Osteocyte (in vitro differentiated cells): ENCODE data around the gene PRDM15. TPM values are rescaled to one million over a fixed set of nuclear protein-coding genes. Genes with fewer than 3 reads are reported as not detected.

Experiments
- DNase-seq: peaks from one replicate; pipeline ENCODE4 v3.0.0; 2021; ENCODE audit warnings: mixed read lengths; ENCODE audit not compliant: unreplicated experiment; ENCODE audit errors: extremely low spot score
- H3K27ac Mint-ChIP-seq: one replicate; pipeline ENCODE4 v1.8.0; 2021; ENCODE audit warnings: mild to moderate bottlenecking, mixed read lengths; ENCODE audit not compliant: unreplicated experiment
- H3K27me3 Mint-ChIP-seq: one replicate; pipeline ENCODE4 v1.8.0; 2021; ENCODE audit warnings: mixed read lengths; ENCODE audit not compliant: unreplicated experiment
- H3K36me3 Mint-ChIP-seq: one replicate; pipeline ENCODE4 v1.8.0; 2021; ENCODE audit warnings: mixed read lengths; ENCODE audit not compliant: unreplicated experiment
- H3K4me1 Mint-ChIP-seq: one replicate; pipeline ENCODE4 v1.8.0; 2021; ENCODE audit warnings: mixed read lengths; ENCODE audit not compliant: unreplicated experiment
- H3K4me3 Mint-ChIP-seq: one replicate; pipeline ENCODE4 v1.8.0; 2021; ENCODE audit warnings: mild to moderate bottlenecking, moderate library complexity, mixed read lengths; ENCODE audit not compliant: unreplicated experiment
- H3K9me3 Mint-ChIP-seq: one replicate; pipeline ENCODE4 v1.8.0; 2021; ENCODE audit warnings: mixed read lengths; ENCODE audit not compliant: unreplicated experiment
- CTCF ChIP-seq: fragments of 200-600 bp; sonication (generic); IDR thresholded peaks from 2 replicates; pipeline ENCODE4 v1.5.0; 2021; ENCODE audit warnings: antibody characterized with exemption, mild to moderate bottlenecking, moderate library complexity
- total RNA-seq: library from RNA; stranded (reverse); gene quantifications from 2 replicates; pipeline ENCODE4 v1.2.1, GENCODE V29; 2021

The PRDM15 gene
- total RNA-seq, 1 donor from 2014 or later = 11.4 TPM

GRCh38 chr21:41800425-41801320 lies 78.5 kb downstream of the PRDM15 start:
- DNase-seq = no peak
- Mint-ChIP-seq H3K4me3 (no peak overlapping the region), H3K27ac (no peak overlapping the region), H3K4me1 (no peaks in the 10 kb centered on the region), H3K36me3 (peaks cover 24% of the 10 kb centered on the region), H3K9me3 (no peaks in the 10 kb centered on the region), H3K27me3 (no peaks in the 10 kb centered on the region)
- TF ChIP-seq CTCF = no peak

- no peaks in the 10 kb centered on the region for H3K4me1 Mint-ChIP-seq
- H3K4me3 Mint-ChIP-seq = no peak overlapping the region
- no peaks in the 10 kb centered on the region for H3K9me3 Mint-ChIP-seq
- no peak for DNase-seq
- H3K36me3 Mint-ChIP-seq = peaks cover 24% of the 10 kb centered on the region
- no peak for TF ChIP-seq CTCF
- no peaks in the 10 kb centered on the region for H3K27me3 Mint-ChIP-seq
- no peak overlapping the region for H3K27ac Mint-ChIP-seq
Observed at GRCh38 chr21:41799763-41800162, 79.4 kb downstream of the PRDM15 start.

GRCh38 chr21:41798326-41798725 lies 80.8 kb downstream of the PRDM15 start:
- H3K27me3 Mint-ChIP-seq = no peaks in the 10 kb centered on the region

GRCh38 chr21:41796476-41797080 lies 82.6 kb downstream of the PRDM15 start:
- Mint-ChIP-seq H3K4me1 (no peaks in the 10 kb centered on the region), H3K36me3 (peaks cover 15% of the 10 kb centered on the region), H3K27me3 (peaks cover 2% of the 10 kb centered on the region), H3K4me3 (no peak overlapping the region), H3K27ac (no peak overlapping the region), H3K9me3 (peaks cover 14% of the 10 kb centered on the region)
- DNase-seq = no peak
- TF ChIP-seq CTCF = no peak

More at GRCh38 chr21:41798326-41798725, 80.8 kb downstream of the PRDM15 start:
- Mint-ChIP-seq H3K27ac (no peak overlapping the region), H3K4me1 (no peaks in the 10 kb centered on the region), H3K36me3 (peaks cover 26% of the 10 kb centered on the region), H3K9me3 (peaks cover 3% of the 10 kb centered on the region), H3K4me3 (no peak overlapping the region)
- DNase-seq = no peak
- TF ChIP-seq CTCF = no peak

- TF ChIP-seq CTCF = no peak
- H3K27ac Mint-ChIP-seq = no peak overlapping the region
- peaks cover 5% of the 10 kb centered on the region for H3K27me3 Mint-ChIP-seq
- no peaks in the 10 kb centered on the region for H3K4me1 Mint-ChIP-seq
- peaks cover 14% of the 10 kb centered on the region for H3K9me3 Mint-ChIP-seq
- H3K4me3 Mint-ChIP-seq = no peak overlapping the region
- H3K36me3 Mint-ChIP-seq = peaks cover 11% of the 10 kb centered on the region
- no peak for DNase-seq
Observed at GRCh38 chr21:41795726-41796125, 83.4 kb downstream of the PRDM15 start.
